Left renal pelvis (tissue), 4 donors: ENCODE data around the gene CDC25B. TPM values are rescaled to one million over a fixed set of nuclear protein-coding genes. Genes with fewer than 3 reads are reported as not detected.
"Not testable (repeated sequence)": the region's sequence is repeated elsewhere in the genome, so short reads cannot be mapped to it uniquely, and the experiment has no call there.

ENCODE experiments used
- DNase-seq, 4 donors: peaks; one replicate each; pipeline ENCODE4 v3.0.0-alpha.2; 2013; ENCODE audit warnings: low read depth in 4 of 4, low spot score in 3 of 4
- polyA plus RNA-seq, 4 donors: library from polyadenylated mRNA; unstranded; fragments of 120-200 nt; gene quantifications; one replicate each; pipeline ENCODE4 v1.2.1, GENCODE V29; 2013; ENCODE audit not compliant: insufficient read length in 4 of 4

The CDC25B gene
- polyA plus RNA-seq, 4 donors = 31.2 to 42.9 (median 39.7) TPM

DNA sequence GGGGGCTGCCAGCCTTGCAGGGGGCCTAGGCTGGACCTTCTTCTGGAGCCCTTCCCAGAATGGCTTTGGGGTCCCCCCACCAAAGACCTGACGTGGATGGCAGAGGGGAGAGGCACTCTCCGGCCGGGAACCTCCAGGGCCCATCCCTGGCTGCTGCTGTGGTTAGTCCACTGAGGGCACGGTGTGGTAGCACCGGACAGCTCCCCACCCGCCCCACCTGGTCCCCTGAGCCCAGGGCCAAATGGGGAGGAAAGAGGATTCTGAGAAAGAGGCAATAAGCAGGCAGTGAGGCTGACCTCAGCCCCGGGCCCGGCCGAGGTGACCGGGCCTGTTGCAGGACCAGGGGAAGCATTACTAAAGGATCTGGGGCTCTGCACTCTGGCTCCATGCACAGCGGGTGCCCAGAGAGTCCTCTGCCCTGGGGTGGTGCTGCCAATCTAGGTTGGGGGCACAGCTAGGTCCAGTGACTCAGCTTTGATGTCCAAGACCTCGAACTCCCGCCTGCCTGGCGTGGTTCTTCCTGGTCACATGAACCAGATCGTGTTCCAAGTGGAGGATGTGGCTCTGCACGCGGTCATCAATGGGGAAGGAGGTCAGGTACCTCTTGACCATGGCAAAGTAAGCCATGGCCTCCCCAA is 11.8 kb upstream of the CDC25B start:
- DNase-seq = no peak

DNA sequence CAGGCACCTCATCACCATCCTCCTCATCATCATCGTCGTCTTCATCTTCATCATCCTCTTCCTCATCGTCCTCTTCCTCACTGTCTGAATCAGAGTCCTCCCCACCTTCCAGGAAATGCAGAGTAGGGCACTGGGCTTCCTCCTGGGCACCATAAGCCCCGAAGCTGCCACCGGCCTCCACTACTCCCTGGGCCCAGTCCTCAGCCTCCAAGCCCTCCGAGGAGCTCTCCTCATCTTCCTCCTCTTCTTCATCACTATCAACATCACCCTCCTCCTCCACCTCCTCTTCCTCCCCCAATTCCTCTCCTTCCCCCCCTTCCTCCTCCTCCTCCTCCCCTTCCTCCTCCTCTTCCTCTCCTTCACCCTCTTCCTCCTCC is 11.3 kb upstream of the CDC25B start:
- DNase-seq = no peak

DNA sequence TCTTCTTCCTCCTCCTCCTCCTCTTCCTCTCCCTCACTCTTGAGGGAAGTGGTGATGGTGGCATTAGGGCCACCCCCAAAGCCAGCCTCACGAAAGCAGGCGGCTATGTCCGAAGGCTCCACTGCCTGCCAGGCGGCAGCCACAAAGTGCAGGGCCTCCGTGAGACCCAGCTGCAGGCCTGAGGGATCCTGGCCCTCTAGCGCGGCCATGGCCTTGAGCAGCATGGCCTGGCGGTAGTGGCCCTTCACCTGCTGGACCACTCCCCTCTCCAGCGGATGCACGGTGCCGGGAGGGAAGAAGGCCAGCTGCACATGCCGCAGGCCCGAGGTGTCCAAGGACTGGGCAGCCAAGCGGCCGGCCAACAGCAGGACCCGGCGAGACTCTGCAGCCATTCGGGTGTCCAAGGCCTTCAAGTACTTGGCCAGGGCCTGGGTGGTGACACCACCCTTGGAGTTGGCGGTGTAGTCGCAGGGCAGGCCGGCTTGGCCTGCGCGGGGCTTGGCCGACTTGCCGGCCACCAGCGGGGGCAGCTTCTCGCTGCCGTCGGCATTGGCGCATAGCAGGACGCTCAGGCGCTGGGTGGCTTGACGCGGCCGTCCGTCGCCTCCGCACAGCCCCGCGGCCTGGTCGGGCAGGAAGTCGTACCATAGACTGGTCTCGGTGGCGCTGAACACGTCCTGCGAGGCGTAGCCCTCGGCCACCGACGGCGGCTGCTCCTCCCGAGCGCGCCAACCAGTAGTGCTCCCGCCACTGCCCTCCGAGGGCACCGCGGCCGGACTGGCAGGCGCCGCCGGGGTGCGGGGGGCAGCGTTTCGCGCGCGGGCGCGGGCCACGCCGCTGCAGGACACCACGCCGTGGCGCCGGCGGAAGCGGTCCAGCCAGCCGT is 10.6 kb upstream of the CDC25B start:
- DNase-seq = no peak

DNA sequence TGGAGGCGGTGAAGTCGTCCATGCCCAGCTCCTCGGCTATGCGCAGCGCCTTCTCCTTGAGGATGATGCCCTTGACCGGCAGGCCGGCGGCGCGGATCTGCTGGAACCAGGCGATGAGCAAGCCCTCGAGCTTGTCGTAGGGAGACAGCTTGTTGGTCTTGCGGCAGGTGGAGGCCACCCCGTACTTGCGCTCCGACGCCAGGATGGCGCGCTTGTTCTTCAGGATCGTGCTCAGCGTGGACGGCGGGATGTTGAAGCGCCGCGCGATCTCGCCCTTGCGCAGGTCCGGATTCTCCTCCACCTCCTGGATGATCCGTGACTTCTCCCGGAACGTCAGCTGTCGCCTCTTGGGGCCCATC is 10.0 kb upstream of the CDC25B start:
- DNase-seq = no peak

DNA sequence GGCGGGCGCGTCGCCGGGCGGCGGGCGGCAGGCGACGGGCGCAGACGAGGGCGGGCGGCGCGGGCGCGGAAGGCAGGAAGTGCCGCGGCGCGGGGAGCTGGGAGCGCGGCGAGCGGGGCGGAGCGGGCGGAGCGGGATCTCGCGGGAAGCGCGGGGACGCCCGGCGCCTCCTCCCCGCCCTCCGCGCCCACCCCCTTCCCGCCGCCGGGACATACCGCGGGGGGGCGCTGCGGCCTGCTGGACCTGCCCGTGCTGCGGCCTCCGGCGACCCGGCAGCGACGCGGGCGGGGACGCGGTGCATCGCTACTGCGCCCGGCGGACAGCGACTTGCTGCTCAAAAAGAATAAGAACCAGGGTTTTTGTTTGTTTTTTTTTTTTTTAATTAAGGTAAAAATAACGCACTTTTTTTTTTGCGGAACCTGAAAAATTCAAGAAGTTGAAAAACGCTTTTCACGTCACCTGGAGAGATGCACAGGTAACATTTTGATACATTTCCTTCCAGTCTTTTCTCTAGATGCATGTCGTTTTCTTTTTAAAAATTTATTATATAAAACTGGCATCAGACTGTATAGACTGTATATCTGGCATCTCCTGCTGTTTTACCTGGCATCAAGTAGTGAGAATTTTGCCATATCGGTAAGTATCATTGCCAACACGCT is 9.3 kb upstream of the CDC25B start, which contains the start of gene CENPB:
Gene CENPB (minus strand): TSS at position 76 of the 659 bp plus-strand sequence. CDS start 257 bp downstream, outside the sequence.
- DNase-seq = peak in 1 of 4 donors; percentile 74

DNA sequence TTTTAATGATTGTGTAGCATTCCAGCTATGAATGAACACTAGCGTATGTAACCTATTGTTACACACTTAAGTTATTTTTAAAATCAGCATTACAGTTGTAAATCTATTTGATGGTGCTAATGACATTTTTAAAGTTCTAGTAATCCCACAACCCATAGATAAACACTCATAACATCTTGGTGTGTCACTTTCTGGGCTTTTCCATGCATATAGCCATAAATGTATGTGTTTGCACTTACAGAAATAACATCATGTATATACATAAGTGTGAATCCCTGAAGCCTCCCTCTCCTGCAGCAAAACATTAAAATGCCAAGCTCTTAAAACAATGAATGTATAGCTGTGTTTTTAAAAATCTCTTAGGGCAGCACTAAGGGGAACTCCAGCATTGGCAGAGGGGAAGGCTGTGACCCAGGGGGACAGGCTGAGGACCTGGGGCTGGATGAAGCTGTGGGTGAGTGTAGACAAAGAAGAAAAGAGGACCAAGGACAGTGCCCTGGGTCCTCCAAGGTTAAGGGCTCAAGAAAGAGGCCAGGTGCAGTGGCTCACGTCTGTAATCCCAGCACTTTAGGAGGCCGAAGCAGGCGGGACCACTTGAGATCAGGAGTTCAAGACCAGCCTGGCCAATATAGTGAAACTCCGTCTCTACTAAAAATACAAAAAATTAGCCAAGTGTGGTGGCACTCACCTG is 8.6 kb upstream of the CDC25B start:
- no peak for DNase-seq

DNA sequence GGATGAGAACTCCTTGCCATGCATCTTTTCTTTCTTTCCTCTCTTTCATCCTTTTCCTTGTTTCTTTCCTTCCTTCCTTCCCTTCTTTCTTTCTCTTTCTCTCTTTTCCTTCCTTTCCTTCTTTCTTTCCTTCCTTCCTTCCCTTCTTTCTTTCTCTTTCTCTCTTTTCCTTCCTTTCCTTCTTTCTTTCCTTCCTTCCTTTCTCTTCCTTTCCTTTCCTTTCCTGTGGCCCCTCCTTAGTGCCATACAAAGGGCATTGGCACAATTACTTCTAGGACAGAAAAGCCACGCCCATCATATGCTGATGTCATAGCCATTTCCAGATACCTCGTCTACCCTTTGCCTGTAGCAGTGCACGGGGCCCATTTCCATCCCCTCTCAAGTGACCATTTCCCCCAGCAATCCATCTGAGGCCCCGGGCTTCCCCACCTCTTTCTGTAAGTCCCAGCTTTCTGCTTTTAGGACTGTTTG is 7.4 kb upstream of the CDC25B start:
- DNase-seq = no peak

DNA sequence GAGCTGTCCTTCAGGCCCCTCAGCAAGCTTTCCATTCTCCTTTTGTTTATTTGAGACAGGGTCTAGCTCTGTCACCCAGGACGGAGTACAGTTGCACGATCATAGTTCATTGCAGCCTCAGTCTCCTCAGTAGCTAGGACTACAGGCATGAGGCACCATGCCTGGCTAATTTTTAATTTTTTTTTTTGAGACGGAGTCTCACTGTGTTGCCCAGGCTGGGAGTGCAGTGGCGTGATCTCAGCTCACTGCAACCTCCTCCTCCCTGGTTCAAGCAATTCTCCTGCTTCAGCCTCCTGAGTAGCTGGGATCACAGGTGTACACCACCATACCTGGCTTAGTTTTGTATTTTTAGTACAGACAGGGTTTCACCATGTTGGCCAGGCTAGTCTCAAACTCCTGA is 6.9 kb upstream of the CDC25B start:
- DNase-seq = not testable (repeated sequence)

DNA sequence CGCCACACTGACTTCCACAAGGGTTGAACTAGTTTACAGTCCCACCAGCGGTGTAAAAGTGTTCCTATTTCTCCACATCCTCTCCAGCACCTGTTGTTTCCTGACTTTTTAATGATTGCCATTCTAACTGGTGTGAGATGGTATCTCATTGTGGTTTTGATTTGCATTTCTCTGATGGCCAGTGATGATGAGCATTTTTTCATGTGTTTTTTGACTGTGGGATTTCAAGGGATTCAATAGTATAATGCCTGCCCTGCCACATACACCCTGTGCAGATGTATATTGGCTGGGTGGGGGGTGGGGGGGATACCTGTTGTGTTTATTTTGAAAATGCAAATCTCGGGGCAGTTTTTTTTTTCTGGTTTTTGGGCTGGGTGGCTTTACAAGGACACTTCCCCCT is 1.9 kb upstream of the CDC25B start:
- DNase-seq = not testable (repeated sequence)

DNA sequence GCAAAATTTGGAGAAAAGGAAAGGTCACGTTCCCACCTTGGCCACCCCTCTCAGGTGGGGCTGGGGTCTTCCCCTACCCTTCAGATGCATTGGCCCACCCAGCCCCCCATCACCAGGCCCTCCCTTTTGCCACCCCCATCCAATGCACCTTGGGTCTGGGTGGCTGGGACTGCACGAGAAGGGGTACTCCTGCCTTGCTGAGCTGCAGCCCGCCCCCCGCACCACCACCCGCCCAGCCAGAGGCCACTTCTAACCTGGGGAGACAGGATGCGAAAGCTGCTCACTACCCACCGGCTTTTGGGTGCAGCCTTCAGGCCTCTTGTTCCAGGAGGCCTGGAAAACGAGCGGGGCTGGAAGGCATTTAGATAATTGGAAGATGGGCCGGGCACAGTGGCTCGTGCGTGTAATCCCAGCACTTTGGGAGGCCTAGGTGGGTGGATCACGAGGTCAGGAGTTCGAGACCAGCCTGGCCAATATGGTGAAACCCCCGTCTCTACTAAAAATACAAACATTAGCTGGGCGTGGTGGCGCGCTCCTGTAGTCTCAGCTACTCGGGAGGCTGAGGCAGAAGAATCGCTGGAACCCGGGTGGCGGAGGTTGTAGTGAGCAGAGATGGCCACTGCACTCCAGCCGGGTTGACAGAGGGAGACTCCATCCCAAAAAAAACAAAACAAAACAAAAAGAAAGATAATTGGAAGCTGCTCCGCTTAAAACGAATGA is 1.2 kb upstream of the CDC25B start:
- DNase-seq = no peak

DNA sequence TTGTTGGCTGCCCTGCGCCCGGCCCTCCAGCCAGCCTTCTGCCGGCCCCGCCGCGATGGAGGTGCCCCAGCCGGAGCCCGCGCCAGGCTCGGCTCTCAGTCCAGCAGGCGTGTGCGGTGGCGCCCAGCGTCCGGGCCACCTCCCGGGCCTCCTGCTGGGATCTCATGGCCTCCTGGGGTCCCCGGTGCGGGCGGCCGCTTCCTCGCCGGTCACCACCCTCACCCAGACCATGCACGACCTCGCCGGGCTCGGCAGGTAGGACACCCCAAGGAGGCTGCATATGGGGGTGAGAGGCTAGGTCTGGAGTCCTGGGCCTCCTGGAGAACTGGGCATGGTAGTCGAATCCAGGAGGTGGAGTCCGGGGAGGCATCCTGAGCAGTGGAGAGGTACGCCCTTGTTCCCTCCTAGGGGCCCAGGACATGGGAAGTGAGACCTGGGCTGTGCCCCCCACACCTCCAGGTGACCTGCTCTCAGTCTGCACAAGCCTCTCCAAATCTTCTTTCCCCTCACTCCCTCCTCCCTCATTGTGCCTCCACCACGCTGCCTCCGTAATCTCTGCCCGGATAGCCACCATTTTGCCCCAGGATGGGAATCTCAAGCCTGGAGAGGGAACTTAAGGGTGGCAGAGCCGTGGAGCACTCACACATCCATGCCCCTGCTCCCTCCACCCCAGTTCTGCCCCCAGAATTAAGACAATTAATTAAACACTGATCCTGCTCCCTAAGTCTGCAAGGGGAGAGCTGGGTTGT is 541 bp downstream of the CDC25B start:
- DNase-seq = no peak

DNA sequence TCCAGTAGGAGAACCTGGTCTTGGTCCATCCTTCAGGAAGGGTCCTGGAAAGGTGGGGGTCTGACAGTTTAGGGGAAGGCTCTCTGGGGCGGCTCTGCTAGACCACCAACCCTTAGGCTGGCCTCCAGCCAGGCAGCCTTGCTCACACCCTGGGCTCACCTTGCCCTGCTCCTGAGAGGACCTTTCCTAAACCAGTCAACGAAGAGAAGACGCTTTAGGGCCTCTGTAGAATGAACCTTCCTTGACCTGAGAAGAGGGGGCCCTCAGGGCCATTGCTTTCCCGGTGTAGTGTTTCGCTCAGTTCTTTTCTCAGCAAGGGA is 1.1 kb downstream of the CDC25B start:
- DNase-seq = no peak

DNA sequence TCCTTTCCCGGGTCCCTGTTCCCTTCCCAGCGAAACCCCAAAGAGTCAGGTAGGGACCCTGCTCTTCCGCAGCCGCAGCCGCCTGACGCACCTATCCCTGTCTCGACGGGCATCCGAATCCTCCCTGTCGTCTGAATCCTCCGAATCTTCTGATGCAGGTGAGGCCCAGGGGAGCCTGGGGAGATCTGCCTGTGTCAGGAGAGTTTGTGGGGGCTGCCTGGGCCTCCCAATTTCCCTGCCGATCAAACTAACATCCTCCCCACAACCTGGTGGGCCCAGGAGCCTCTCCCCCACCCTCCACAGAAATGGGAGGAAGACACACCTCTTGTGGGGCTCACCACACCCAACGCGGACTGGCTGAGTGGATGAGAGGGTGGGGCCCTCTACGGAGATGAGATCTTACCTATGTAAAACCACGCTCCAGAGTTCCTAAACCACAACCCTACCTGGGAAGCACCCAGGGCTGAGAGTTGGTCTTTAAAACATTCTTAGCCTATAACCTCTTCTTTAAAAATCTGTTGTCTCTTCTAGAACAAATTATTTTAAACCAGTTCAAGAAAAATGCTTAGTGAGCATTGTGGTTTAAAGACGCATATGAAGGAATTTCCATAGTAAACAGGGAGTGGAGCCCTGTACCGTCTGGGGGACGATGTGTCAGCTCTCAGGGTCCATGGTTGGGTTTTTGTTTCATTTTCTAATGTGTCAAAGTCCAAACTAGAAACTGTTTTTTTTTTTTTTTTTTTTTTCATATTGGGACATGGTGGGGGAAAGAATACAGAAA is 1.7 kb downstream of the CDC25B start:
- no peak for DNase-seq

DNA sequence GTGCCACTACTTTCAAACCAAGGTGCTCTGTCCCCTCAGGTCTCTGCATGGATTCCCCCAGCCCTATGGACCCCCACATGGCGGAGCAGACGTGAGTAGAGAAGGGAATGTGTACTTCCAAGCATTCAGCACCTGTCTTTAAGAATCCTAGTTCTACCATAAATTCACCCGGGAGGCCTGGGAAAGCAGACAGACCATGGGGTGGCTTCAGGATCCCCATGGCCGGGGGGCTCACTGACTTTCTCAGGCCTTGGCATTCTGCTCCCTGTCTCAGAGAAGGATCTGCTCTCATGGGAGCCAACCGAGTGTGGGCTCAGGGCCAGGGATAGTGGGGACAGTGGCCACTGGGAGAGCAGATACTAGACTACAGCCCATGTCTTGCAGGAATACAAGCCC is 2.3 kb downstream of the CDC25B start:
- DNase-seq = no peak

DNA sequence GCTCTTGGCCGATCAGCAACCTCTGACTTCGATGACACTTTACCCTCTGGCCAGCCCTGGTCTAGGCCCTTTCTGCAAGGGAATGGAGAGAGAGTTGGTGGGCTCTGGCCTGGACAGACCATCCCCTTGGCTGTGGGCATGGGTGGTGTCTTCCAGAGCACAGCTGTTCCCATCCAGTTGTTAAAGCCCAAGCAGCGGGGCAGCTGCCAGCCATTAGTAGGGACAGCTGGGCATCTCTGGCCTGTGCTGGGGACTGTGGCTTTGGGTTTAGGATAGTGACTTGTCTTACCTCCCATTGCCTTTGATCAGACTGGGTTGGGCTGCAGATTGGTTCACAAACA is 2.8 kb downstream of the CDC25B start:
- no peak for DNase-seq

DNA sequence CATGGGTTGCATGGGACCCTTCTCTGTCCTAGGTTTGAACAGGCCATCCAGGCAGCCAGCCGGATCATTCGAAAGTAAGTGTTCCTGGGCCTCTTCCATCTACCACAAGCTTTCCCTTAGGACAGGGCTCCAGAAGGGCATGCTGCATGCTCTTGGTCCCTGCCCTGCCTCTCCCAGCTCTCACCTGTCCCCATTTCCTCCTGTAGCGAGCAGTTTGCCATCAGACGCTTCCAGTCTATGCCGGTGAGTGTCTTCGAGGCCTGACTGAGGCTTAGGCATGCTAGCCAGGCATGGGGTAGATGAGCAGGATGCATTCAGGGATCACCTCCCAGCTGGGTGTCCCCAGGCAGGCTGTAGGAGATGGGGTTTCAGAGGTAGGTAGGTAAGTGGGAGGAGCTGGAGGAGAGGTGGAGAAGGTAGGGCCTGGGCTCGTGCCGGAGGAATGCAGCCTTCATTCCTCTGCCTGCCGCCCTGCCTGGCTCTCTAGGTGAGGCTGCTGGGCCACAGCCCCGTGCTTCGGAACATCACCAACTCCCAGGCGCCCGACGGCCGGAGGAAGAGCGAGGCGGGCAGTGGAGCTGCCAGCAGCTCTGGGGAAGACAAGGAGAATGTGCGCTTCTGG is 4.3 kb downstream of the CDC25B start:
- DNase-seq = no peak

DNA sequence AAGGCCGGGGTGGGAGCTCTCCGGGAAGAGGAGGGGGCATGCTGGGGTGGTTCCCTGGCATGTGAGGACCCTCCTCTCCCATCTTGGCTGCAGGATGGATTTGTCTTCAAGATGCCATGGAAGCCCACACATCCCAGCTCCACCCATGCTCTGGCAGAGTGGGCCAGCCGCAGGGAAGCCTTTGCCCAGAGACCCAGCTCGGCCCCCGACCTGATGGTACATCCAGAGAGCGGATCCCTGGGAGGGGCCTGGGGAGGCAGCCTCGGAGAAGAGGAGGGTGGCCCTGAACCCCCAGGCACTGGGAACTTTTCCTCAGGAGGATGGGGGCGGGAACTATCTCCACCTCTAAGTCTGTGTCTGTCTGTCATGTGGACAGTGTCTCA is 4.8 kb downstream of the CDC25B start:
- DNase-seq = no peak

DNA sequence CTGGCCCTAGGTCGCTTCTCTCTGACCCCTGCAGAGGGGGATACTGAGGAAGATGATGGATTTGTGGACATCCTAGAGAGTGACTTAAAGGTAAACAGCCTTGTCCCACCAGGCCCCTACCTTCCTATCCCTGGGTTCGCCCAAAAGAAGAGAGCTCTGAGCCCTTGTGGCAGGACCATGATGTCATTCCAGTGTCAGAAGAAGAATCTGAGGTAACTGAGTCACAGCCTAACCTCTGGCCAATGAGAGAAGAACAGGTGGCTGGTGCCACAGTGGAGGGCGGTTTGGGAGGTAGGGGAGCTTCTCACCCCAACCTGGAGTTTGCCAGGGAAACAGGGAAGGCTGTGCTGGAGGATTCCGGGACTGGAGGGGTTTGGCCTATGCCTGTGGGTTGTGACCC is 5.2 kb downstream of the CDC25B start:
- DNase-seq = no peak

DNA sequence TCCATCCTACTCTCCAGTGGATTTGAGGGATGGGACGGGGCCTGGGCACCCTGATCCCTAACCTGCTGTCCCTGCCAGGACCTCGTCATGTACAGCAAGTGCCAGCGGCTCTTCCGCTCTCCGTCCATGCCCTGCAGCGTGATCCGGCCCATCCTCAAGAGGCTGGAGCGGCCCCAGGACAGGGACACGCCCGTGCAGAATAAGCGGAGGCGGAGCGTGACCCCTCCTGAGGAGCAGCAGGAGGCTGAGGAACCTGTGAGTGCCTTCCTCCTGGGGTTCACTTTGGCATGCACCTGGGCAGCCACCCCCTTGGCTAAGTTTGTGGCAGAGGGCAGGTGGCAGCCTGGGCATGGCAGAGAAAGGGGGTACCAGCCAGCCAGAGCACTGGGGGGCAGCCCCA is 5.7 kb downstream of the CDC25B start:
- DNase-seq = no peak
